ENCODE data around the gene FBXW11. TPM values are rescaled to one million over a fixed set of nuclear protein-coding genes. Genes with fewer than 3 reads are reported as not detected.

Gene FBXW11
- total and polyA plus RNA-seq, 2 donors from 2014 or later, result 16.0 to 44.4 TPM

DNA sequence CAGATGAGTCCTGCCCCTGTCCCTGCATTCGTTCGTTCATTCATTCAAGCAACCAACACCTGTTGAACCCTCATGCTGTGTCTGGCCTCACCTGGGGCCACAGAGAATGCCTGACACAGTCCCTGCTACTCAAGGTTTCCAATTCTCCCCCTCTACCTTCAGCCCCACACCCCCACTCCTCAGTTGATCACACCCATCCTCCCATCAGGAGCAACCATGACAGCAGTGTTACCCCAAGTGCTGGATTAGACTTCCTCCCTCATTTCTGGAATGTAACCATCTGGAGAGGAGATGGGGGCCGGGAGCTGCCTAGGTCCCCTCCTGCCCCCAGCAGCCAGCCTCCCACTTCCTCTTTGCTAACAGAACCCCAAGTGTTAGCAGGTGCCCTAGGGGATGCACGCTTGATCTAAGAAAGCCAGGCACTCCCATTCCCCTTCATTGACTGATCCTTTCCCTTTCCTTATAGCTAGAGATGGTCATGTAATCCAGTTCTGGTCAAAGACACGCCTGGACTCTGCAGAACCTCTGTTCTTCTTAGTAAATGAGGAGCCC lies 163.6 kb downstream of the FBXW11 start:
- H3K27ac ChIP-seq (ENCODE audit: low read depth in 2 of 2, low read length in 2 of 2), result no peak overlapping the region
- no peak overlapping the region for H3K4me3 ChIP-seq (ENCODE audit: low read length in 3 of 3)
- H3K4me1 ChIP-seq (ENCODE audit: control insufficient read depth in 2 of 3, insufficient read depth in 2 of 3, low read depth in 1 of 3, low read length in 3 of 3), result no peaks in the 10 kb centered on the region
- DNase-seq (no peak), FAIRE-seq (no peak)
- intact Hi-C loops (cut with DNase I), result no loop called here
- H3K27me3 ChIP-seq (ENCODE audit: control insufficient read depth, insufficient read depth, low read length), result no peaks in the 10 kb centered on the region
- no peaks in the 10 kb centered on the region for H3K9me3 ChIP-seq (ENCODE audit: control insufficient read depth in 2 of 3, insufficient read depth in 1 of 3, low read length in 3 of 3)
- H3K9ac ChIP-seq (ENCODE audit: low read length in 3 of 3), result no peak overlapping the region
- no peaks in the 10 kb centered on the region for H3K36me3 ChIP-seq (ENCODE audit: control insufficient read depth in 2 of 3, insufficient read depth in 3 of 3, low read length in 3 of 3)
- TF ChIP-seq, protein P1, sequence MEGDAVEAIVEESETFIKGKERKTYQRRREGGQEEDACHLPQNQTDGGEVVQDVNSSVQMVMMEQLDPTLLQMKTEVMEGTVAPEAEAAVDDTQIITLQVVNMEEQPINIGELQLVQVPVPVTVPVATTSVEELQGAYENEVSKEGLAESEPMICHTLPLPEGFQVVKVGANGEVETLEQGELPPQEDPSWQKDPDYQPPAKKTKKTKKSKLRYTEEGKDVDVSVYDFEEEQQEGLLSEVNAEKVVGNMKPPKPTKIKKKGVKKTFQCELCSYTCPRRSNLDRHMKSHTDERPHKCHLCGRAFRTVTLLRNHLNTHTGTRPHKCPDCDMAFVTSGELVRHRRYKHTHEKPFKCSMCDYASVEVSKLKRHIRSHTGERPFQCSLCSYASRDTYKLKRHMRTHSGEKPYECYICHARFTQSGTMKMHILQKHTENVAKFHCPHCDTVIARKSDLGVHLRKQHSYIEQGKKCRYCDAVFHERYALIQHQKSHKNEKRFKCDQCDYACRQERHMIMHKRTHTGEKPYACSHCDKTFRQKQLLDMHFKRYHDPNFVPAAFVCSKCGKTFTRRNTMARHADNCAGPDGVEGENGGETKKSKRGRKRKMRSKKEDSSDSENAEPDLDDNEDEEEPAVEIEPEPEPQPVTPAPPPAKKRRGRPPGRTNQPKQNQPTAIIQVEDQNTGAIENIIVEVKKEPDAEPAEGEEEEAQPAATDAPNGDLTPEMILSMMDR (IDR thresholded peaks at IDR 0.05; ENCODE audit: borderline replicate concordance, extremely low read depth, insufficient read depth), result no peak

GRCh38 chr5:171841984-171842776 lies 164.3 kb downstream of the FBXW11 start:
- intact Hi-C loops (cut with DNase I), result no loop called here
- FAIRE-seq (no peak), DNase-seq (no peak)
- TF ChIP-seq, protein P1 (IDR thresholded peaks at IDR 0.05; ENCODE audit: borderline replicate concordance, extremely low read depth, insufficient read depth), result no peak
- Histone ChIP-seq H3K9ac (ENCODE audit: low read length in 3 of 3) (no peak overlapping the region), H3K4me3 (ENCODE audit: low read length in 3 of 3) (no peak overlapping the region), H3K36me3 (ENCODE audit: control insufficient read depth in 2 of 3, insufficient read depth in 3 of 3, low read length in 3 of 3) (no peaks in the 10 kb centered on the region), H3K9me3 (ENCODE audit: control insufficient read depth in 2 of 3, insufficient read depth in 1 of 3, low read length in 3 of 3) (no peaks in the 10 kb centered on the region), H3K27ac (ENCODE audit: low read depth in 2 of 2, low read length in 2 of 2) (no peak overlapping the region), H3K27me3 (ENCODE audit: control insufficient read depth, insufficient read depth, low read length) (no peaks in the 10 kb centered on the region), H3K4me1 (ENCODE audit: control insufficient read depth in 2 of 3, insufficient read depth in 2 of 3, low read depth in 1 of 3, low read length in 3 of 3) (no peaks in the 10 kb centered on the region)

DNA sequence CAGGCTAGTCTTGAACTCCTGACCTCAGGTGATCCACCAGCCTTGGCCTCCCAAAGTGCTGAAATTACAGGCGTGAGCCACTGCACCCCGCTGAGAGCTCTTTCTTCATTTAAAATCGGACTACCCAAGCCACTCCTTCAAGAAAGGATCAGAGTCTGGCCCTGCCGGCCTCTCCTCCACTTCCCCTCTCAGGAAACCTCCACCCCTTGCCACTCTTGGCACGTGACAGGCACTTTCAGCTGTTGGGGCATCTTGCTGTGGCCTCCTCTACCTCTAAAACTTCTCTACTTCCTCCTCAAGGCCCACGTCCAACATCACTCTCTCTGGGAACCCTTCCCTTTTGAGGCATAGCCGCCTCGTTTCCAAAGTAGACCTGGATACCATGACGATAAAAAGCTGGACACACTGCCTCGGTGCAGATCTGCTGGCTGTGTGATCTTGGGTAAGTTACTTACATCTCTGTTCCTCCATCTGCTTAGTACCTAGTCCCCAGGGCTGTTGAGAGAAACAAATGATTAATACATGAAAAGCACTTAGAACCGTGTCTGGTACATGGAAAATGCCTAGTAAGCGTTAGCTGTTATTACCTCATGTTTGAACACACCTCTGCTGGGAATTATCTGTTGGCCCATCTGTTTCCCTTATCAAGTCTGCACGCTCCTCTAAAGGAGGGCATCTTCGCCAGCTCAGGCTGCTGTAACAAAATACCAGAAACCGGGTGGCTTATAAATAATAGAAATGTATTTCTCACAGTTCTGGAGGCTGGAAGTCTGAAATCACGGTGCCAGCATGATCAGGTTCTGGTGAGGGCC lies 165.5 kb downstream of the FBXW11 start:
- intact Hi-C loops (cut with DNase I), result no loop called here
- H3K9me3 ChIP-seq (ENCODE audit: control insufficient read depth in 2 of 3, insufficient read depth in 1 of 3, low read length in 3 of 3), result no peaks in the 10 kb centered on the region
- no peak overlapping the region for H3K4me3 ChIP-seq (ENCODE audit: low read length in 3 of 3)
- H3K27me3 ChIP-seq (ENCODE audit: control insufficient read depth, insufficient read depth, low read length), result no peaks in the 10 kb centered on the region
- FAIRE-seq (no peak), DNase-seq (no peak)
- no peak overlapping the region for H3K9ac ChIP-seq (ENCODE audit: low read length in 3 of 3)
- no peaks in the 10 kb centered on the region for H3K4me1 ChIP-seq (ENCODE audit: control insufficient read depth in 2 of 3, insufficient read depth in 2 of 3, low read depth in 1 of 3, low read length in 3 of 3)
- H3K36me3 ChIP-seq (ENCODE audit: control insufficient read depth in 2 of 3, insufficient read depth in 3 of 3, low read length in 3 of 3), result no peaks in the 10 kb centered on the region
- TF ChIP-seq, protein P1 (IDR thresholded peaks at IDR 0.05; ENCODE audit: borderline replicate concordance, extremely low read depth, insufficient read depth), result no peak
- no peak overlapping the region for H3K27ac ChIP-seq (ENCODE audit: low read depth in 2 of 2, low read length in 2 of 2)
